HG03196 (cell line): ENCODE results near the gene LFNG.

Experiments used
- ATAC-seq: cut with Tn5 transposase; IDR thresholded peaks from one replicate; pipeline ENCODE4 v1.9.1; 2021; ENCODE audit not compliant: unreplicated experiment

LFNG gene

DNA sequence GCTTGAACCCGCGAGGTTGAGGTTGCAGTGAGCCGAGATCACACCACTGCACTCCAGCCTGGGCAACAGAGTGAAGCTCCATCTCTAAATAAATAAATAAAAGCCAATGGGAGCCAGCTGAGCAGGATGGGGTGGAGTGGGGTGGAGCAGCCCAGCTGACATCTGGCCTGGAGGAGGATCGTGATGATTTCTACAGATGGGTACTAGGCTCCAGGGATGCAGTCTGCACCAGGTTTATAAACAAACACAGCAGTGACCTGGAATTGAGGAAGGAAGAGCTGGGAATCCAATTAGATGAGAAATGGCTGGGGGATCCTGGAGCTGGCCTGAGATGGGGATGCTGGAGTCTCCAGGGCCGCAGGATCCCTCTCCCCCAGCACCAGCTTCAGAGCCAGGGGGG is 36.1 kb upstream of the LFNG start:
- ATAC-seq, result no peak

- no peak for ATAC-seq
Measured at GRCh38 chr7:2484868-2485267, 34.7 kb upstream of the LFNG start.

DNA sequence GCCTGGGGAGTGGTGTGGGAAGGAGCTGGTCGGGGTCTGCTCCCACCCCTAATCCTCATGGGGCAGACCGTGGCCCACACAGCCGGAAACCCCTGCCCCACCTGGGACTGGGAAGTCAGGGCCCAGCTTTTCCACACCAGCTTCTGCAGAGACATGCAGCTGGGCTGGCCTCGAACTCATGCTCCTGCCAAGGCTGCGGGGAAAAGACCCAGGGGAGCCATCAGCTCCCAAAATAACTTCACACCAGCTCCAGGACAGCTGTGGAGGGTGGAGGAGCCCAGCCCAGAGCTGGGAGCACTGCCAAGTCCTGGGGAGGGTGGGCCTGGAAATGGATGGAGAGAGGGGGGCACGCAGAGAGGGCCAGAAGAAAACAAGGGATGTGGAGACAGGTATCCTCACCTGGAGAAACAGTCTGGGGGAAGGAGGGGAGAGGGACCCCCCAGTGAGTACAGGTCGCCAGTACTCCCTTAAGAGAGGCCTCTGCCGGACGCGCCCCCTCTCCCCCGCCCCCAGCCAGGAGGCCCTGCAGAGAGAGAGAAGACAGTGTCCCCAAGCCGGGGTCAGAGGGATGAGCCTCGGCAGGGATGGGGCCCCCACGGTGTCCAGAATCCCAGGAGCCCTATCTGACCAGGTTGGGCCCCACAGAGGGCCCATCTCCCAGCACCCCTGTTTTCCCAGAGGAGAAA is 31.8 kb upstream of the LFNG start:
- ATAC-seq, result no peak

DNA sequence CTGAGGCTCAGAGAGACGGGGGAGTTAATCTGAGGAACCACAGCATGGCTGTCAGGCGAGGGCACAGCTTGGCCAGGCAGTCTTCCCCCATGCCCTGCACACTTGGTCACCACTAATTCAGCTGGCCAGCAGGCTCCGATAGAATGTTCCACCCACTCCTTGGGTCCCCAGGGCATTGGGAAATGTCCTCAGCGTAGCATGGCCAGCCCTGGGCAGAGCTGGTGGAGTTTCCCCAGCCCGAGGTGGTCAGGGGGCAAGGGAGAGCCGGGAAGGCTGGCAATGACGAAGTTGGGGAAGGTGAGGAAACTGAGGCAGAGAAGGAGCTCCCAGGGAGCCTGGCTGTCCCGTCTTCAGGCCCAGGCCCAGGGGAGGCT is 31.3 kb upstream of the LFNG start:
- ATAC-seq, result no peak

DNA sequence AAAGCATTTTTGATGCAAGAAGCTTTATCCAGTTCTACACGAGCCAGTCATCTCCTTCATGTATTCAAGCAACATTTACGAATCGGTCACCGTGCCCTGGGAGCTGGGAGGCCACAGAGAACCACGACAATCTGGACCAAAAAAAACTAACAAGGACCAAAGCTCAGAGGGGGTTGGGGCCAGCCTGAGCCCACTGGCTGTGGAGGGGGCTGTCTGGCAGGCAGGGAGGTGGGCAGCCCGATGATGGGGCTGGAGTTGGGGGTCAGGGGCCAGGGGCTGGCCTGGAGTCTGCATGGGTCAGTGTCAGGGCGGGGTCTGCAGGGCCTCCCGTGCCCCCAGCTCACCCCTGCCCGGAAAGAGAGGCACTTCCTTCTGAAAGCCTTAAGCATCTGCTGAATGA is 30.9 kb upstream of the LFNG start:
- no peak for ATAC-seq

DNA sequence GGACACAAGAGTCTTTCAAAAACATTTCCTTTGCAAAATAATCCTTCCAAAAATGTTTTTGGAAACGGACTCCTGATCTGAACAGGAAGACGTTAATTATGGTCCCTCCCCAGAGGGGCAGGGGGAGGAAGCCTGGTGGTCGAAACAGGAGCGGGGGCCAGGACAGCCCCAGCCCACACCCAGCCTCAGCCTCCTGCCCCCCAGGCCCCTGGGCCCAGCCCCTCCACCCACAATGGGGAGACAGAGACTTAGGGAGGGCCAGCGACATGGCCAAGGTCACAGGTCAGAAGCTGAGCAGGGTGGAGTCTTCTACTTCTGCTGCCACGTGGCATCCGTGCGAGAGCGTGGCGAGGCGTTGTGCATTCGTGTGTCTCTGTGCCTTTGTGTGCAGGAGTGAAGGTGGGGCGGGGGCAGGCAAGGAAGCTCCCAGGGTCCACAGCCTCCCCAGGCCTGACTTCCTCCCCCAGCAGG is 29.4 kb upstream of the LFNG start:
- ATAC-seq, result no peak

DNA sequence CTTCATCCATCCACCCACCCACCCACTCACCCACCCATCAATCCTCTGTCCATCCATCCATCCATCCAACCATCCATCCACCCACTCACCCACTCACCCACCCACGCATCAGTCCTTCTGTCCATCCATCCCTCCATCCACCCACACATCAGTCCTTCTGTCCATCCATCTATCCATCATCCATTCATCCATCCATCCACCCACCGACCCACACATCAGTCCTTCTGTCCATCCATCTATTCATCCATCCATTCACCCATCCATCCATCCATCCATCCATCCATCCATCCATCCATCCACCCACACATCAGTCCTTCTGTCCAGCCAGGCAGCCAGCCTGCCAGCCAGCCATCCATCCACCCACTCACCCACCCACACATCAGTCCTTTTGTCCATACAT is 27.5 kb upstream of the LFNG start:
- no peak for ATAC-seq

GRCh38 chr7:2493205-2494164 is 26.1 kb upstream of the LFNG start:
- ATAC-seq, result no peak

GRCh38 chr7:2494191-2495130 is 25.1 kb upstream of the LFNG start:
- ATAC-seq, result no peak

- ATAC-seq, result no peak
Measured at GRCh38 chr7:2495418-2496299, 23.9 kb upstream of the LFNG start.

DNA sequence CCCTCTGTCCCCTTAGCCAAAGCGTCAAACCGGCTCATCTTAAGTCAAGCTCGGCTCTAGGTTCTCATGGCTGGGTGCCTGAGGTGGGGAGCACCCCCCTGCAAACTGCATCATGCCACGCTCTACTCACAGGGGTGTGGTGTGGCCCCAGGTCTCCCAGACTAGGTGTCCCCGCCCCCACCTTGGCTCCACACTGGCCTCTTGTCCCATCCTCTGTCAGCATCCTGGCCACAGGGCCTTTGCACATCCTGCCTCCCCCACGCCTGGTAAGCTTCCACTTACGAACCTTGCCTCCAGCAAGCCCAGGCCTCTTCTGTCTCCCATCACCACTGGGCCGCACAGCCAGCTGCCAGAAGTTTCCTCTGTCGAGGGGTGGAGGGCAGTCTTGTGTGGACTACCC is 23.2 kb upstream of the LFNG start:
- ATAC-seq, result no peak

GRCh38 chr7:2497065-2497464 is 22.5 kb upstream of the LFNG start:
- ATAC-seq, result no peak

- no peak for ATAC-seq
Measured at GRCh38 chr7:2497500-2498336, 21.9 kb upstream of the LFNG start.

- ATAC-seq, result no peak
Measured at GRCh38 chr7:2498708-2499107, 20.9 kb upstream of the LFNG start.

- ATAC-seq, result no peak
Measured at GRCh38 chr7:2499181-2499580, 20.4 kb upstream of the LFNG start.

- ATAC-seq, result no peak
Measured at GRCh38 chr7:2499719-2500430, 19.7 kb upstream of the LFNG start.

- ATAC-seq, result no peak
Measured at GRCh38 chr7:2500701-2501100, 18.9 kb upstream of the LFNG start.

- ATAC-seq, result no peak
Measured at GRCh38 chr7:2501947-2502646, 17.5 kb upstream of the LFNG start.
